Measurements from ENCODE around the gene KIF5B.

KIF5B gene

DNA sequence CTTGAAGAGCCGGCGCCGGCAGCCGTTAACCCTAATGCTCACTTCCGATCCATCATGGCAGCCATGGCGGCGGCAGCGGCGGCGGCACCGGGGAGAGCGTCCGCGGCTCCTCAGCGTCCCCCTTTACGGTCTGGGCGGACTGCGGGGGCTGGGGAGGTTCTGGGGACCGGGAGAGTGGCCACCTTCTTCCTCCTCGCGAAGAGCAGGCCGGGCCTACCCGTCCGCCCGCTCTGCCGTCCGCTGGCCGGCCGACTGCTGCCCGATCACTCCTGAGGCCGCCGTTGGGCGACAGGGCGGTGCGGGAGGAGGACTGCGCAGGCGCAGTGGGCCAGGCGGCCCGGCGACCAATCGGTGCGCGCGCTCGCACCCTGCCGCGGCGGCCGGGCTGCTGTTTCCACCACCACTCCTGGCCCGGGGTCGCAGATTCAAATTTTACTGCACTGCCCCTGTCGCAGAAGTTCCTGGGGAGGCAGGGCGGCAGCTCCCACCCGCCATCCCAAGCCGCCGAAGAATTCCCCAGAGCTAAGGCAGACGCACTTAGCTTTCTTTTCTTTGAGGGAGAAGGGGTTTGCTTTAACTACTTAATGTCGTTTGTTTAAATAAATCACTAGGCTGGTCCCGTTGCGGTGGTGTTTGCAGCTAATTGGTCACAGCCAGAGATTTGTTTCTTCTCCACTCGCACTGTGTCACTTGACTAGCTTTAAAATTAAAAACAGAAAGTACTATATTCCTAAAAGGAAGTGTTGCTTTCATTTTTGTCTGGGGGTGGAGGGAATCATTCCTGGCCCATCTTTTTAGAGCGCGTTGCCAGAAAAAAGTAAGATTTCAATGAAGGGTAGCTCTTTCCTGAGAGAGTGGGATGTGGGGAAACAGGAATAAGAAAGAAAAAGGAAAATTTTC, at the start of gene KIF5B:
TSS of gene KIF5B (minus strand) at position 290 of the 900 bp plus-strand sequence. CDS start 452 bp downstream, outside the sequence.
- Histone ChIP-seq H3K9ac (ENCODE audit: low read length) (peak within 1 kb of the TSS; percentile 91), H3K79me2 (ENCODE audit: insufficient read depth, low read length) (peaks cover 45% of the 10 kb centered on the region), H4K20me1 (ENCODE audit: insufficient read depth, low read length) (no peaks in the 10 kb centered on the region), H3K9me2 (ENCODE audit: low read depth, low read length) (no peaks in the 10 kb centered on the region), H3K27ac (ENCODE audit: low read depth, low read length, poor library complexity, severe bottlenecking) (peak within 1 kb of the TSS; percentile 79), H3K4me1 (ENCODE audit: insufficient read depth, low read length, severe bottlenecking) (peaks cover 42% of the 10 kb centered on the region), H3K36me3 (ENCODE audit: insufficient read depth, low read length) (no peaks in the 10 kb centered on the region), H3K4me3 (ENCODE audit: low read depth, low read length, poor library complexity, severe bottlenecking) (peak within 1 kb of the TSS; percentile 94), H3K9me3 (ENCODE audit: low read length) (no peaks in the 10 kb centered on the region), H3K27me3 (ENCODE audit: insufficient read depth, low read length) (no peaks in the 10 kb centered on the region), H2AFZ (ENCODE audit: low read length) (peak within 1 kb of the TSS; percentile 99), H3F3A (ENCODE audit: insufficient read depth, low read length) (no peaks in the 10 kb centered on the region), H3K4me2 (ENCODE audit: low read length) (peak within 1 kb of the TSS; percentile 97)
- TF ChIP-seq, protein P1, sequence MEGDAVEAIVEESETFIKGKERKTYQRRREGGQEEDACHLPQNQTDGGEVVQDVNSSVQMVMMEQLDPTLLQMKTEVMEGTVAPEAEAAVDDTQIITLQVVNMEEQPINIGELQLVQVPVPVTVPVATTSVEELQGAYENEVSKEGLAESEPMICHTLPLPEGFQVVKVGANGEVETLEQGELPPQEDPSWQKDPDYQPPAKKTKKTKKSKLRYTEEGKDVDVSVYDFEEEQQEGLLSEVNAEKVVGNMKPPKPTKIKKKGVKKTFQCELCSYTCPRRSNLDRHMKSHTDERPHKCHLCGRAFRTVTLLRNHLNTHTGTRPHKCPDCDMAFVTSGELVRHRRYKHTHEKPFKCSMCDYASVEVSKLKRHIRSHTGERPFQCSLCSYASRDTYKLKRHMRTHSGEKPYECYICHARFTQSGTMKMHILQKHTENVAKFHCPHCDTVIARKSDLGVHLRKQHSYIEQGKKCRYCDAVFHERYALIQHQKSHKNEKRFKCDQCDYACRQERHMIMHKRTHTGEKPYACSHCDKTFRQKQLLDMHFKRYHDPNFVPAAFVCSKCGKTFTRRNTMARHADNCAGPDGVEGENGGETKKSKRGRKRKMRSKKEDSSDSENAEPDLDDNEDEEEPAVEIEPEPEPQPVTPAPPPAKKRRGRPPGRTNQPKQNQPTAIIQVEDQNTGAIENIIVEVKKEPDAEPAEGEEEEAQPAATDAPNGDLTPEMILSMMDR (IDR thresholded peaks at IDR 0.05; ENCODE audit: low read length), result no peak
- no peak for TF ChIP-seq EZH2 (IDR thresholded peaks at IDR 0.05; ENCODE audit: borderline replicate concordance, low read length)

- H3K36me3 ChIP-seq (ENCODE audit: insufficient read depth, low read length), result no peaks in the 10 kb centered on the region
- H3K4me1 ChIP-seq (ENCODE audit: insufficient read depth, low read length, severe bottlenecking), result no peaks in the 10 kb centered on the region
- no peaks in the 10 kb centered on the region for H4K20me1 ChIP-seq (ENCODE audit: insufficient read depth, low read length)
- no peaks in the 10 kb centered on the region for H3K9me2 ChIP-seq (ENCODE audit: low read depth, low read length)
- H3K27ac ChIP-seq (ENCODE audit: low read depth, low read length, poor library complexity, severe bottlenecking), result no peak overlapping the region
- no peak overlapping the region for H3K4me3 ChIP-seq (ENCODE audit: low read depth, low read length, poor library complexity, severe bottlenecking)
- no peak overlapping the region for H2AFZ ChIP-seq (ENCODE audit: low read length)
- no peaks in the 10 kb centered on the region for H3K79me2 ChIP-seq (ENCODE audit: insufficient read depth, low read length)
- TF ChIP-seq, protein P1 (IDR thresholded peaks at IDR 0.05; ENCODE audit: low read length), result no peak
- TF ChIP-seq EZH2 (IDR thresholded peaks at IDR 0.05; ENCODE audit: borderline replicate concordance, low read length), result no peak
- H3F3A ChIP-seq (ENCODE audit: insufficient read depth, low read length), result no peaks in the 10 kb centered on the region
- H3K27me3 ChIP-seq (ENCODE audit: insufficient read depth, low read length), result no peaks in the 10 kb centered on the region; the same call in 1 of the 2 replicates
- H3K9me3 ChIP-seq (ENCODE audit: low read length), result no peaks in the 10 kb centered on the region
- no peak overlapping the region for H3K9ac ChIP-seq (ENCODE audit: low read length)
- no peak overlapping the region for H3K4me2 ChIP-seq (ENCODE audit: low read length)
Observed at GRCh38 chr10:32105782-32106382, 49.7 kb upstream of the KIF5B start.

DNA sequence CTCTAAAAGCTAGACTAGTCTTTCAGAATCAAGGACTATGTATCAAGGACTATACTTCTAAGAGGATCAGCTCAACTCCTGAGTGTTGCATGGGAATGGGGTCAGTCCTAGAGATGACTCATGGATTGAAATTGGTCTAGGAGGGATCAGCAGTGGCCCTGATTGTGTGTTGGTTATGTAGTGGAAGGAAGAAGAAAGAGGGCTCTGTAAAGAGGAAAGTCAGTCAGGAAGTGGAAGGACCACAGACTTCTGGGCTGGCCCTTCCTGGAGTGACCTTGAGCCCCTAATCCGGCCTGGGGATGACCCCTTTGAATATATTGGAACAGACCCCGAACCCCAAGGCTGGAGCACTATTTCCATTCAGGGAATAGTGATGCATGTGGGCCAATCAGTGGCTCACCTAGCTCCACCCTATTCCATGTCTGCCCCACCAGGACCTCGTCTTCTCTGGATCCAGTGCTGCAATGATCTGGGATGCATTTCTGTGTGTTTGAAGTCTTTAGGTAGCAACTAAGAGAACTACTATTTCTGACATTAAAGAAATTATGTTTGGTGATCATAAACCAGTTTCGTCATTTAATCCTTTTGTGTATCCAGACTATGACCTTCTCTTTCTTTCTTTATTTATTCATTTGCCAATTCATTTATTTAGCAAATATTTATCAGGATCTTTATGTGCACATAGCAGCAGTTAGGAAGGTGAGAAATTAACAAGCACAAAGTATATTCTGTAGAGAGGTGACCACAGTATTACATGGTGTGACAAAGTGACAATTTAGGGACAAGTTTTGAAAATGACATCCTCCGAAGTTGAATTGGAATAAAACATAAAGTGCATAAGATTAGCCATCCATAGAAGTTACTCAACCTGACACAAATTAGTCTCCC, 48.6 kb upstream of the KIF5B start:
- Histone ChIP-seq H3F3A (ENCODE audit: insufficient read depth, low read length) (no peaks in the 10 kb centered on the region), H3K27ac (ENCODE audit: low read depth, low read length, poor library complexity, severe bottlenecking) (no peak overlapping the region), H3K27me3 (ENCODE audit: insufficient read depth, low read length) (no peaks in the 10 kb centered on the region; the same call in 1 of the 2 replicates), H3K79me2 (ENCODE audit: insufficient read depth, low read length) (no peaks in the 10 kb centered on the region), H4K20me1 (ENCODE audit: insufficient read depth, low read length) (no peaks in the 10 kb centered on the region), H3K9me2 (ENCODE audit: low read depth, low read length) (no peaks in the 10 kb centered on the region), H3K4me3 (ENCODE audit: low read depth, low read length, poor library complexity, severe bottlenecking) (no peak overlapping the region), H3K4me2 (ENCODE audit: low read length) (no peak overlapping the region), H3K9ac (ENCODE audit: low read length) (no peak overlapping the region), H3K36me3 (ENCODE audit: insufficient read depth, low read length) (no peaks in the 10 kb centered on the region), H3K9me3 (ENCODE audit: low read length) (no peaks in the 10 kb centered on the region), H3K4me1 (ENCODE audit: insufficient read depth, low read length, severe bottlenecking) (no peaks in the 10 kb centered on the region), H2AFZ (ENCODE audit: low read length) (no peak overlapping the region)
- no peak for TF ChIP-seq EZH2 (IDR thresholded peaks at IDR 0.05; ENCODE audit: borderline replicate concordance, low read length)
- TF ChIP-seq, protein P1 (IDR thresholded peaks at IDR 0.05; ENCODE audit: low read length), result no peak

Data from OCI-LY1 (cell line).